ENCODE measurements around the gene ARHGAP15.

ARHGAP15 gene

DNA sequence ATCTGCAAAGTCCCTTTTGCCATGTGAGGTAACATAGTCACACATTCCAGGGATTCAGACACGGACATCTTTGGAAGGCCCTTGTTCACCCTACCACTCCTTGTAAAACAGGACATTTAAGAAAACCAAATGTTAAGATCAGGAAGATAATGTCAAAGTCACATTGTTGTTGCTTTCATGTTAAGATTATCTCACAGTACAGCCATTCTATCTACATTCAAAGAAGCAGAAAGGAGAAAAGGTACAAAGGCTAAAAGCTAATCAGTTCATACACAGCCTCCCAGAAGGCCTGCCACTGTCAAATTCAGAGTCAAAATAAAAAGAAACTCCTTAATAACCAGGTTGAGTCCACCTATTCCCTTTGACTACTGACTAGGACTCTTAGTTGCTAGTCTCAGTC lies 573.7 kb downstream of the ARHGAP15 start:
- no peak for DNase-seq

DNA sequence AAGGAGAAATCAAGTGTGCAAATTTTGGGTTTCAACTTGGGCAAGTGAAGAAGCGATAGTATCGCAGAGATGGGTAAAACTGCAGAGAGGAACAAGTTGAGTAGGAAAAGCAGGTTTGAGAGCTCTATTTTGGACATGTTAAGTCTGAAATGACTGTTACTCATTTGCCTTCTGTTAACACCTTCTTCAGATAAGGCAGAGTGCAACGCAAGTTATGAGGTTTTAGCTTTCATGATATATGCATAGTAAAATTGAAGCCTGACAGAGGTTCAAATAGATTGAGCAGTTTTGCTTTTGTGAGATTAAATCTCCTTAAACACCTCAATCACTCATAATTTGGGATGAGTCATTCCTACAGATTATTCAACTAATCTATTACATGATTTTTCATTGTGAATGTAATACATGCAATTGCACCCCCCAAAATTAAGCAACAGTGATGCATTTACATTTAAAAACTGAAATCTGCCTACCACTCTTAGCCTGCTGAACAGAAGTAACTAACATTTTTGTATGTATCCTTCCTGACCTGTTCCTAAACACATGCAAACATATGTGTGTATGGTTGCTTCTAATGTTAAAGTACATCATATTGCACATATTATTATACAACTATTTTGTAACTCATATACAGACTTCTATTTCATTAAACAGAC lies 575.4 kb downstream of the ARHGAP15 start:
- DNase-seq, result no peak

DNA sequence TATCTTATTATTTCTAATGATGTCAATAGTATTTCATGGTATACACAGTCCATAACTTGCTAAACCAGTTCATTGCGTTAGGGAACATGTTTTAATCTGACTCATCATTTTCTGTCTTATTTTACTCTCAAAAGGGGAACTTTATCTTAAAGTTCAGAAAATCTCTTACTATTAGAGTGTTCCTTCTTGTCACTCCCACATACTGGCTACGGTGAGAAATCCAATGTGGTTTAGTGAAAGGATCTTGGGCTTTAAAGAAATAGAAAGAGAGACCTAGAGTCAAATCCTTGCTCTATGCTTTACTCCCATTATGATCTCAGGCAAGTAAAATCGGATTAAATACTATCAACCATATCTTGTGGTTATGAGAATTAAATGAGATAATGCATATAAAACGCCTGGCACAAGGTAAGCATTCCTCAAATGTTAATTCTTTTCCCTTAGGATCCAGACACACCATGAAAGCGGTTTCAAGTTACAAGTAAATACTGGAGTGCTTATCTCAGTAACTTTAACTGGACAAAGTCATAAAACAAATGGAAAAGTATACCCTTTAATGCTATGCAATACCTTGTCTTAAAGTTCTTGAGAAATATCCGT lies 576.0 kb downstream of the ARHGAP15 start:
- no peak for DNase-seq

DNA sequence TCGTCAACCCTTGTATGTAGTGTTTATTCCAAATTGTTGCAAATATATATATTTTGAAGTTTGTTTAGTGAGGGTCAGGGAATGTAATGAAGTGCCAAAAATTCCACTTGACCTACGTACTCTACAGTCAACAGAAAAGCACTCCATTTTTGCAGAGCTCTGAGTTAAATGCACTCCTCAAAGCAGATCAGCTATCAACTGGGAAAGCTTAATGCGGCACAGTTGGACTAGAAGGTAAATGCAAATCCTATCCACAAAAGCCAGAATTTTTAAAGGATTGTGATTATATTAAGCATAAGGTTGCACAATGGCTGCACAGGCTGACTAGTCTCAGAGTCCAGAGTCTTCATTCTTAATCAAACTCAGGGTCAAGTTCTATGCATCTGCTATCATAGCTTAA lies 577.1 kb downstream of the ARHGAP15 start:
- DNase-seq, result no peak

DNA sequence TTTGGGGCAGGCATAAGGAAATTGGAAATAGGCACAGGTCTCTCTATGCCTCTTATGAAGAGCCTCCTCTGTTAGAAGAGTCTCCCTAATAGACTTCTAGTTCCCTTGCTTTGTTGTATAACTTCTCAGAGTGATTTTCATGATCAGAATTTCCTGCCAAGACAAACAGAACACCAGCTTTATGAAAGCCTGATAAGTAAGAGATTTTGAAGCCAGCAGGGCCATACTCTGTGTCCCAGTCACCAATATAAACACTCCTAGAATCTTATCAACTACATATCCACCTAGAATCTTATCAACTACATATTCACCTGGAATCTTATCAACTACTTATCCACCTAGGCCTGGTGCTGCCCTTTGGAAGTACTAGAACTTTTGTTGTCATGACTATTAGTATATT lies 579.5 kb downstream of the ARHGAP15 start:
- DNase-seq, result no peak

DNA sequence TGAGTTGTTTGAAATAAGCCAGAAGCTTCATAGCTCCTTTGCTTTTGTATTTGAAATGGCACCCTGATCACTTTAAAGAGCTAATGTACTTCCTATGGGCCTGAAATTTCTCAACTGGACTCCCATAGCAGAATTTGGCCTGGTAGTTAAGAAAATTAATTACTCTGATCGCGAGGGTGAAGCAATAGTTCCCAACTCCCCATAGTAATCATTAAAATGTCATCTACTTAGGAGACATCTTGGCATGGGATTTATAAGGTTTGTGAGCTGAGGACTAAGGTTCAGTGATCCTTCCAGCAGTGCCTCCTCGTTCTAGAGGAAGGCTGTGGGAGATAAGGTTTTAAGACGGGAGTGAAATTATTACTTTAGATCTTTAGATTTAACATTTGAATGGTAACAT lies 581.0 kb downstream of the ARHGAP15 start:
- no peak for DNase-seq

DNA sequence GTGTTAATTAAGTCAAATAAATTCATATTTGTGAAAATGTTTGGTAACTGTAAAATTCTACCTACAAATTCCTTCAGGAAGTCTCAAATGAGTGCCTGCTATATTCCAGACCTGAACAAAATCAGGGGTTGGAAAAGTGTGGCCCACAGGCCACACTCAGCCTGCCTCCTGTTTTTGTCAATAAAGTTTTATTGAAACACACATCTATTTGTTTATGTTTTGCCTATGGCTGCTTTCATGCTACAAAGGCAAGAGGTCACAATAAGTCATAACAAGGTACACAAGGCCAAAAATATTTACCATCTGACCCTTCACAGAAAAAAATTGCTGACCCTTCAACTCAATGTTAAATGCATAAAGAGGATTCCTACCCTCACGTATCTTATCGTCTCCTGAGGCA lies 581.7 kb downstream of the ARHGAP15 start:
- no peak for DNase-seq

DNA sequence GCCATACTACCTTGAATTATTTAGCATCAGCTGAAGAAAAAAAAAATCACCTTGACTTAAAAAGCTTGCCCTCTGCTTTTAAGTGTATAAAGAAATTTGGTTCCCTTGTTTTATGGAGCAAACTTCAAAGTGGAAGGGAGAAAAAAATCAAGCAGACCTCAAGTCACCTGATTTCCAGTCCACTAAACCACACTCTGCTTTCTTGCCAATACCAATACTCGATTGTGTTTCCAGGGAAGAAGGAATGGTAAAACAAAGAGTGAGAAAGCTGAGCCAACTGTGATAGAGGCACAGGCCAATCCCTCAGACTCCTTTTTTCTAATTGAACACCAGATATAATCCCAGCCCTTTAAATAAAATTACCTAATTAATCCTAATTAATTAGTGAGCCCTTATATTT lies 587.3 kb downstream of the ARHGAP15 start:
- DNase-seq, result no peak

DNA sequence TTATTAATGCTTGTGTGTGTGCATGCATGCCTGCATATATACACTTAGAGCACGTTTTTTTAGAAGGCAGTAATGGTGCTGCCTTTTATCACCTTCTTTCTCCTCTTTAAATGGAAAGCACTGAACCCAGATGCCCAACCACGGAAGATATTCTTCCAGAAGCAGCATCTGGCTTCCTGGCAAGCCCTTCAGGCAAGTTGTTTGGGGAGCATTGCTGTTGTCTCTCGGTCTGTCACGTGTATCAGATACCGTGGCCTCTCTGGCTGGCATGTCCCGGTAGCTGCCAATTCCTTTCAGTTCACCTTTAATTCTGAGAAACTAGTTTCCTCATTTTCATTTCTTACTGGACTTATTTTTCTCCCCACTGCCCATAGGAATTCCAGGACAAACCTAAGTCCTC lies 587.8 kb downstream of the ARHGAP15 start:
- no peak for DNase-seq

DNA sequence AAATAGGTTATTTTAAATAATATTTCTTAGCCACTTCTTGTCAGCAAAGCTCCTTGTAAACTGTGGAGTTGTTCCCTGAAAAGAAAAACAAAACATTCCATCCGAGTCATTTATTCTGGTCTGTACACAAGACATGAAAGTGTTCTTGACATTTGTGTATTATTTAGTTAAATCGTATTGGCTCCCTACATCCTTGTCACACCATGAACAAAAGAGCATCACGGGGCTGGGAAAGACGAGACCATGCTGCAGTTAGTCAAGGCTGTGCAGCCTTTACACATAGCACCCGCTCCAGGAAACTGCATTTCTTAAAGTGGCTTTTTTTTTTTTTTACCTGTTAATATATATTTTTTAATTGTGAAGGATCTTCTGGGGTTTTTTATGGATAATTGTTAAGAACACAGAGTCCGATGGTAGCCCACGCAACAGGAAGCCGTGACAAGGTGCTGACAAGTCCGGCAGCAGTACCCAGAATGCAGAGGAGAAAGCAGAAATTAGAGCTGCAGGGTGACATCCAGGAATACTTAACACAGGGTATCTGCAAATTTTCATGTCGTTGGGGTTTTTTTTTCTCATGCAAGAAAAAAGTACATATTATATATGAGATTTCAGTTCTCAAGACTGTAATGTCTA lies 588.4 kb downstream of the ARHGAP15 start:
- DNase-seq, result no peak

DNA sequence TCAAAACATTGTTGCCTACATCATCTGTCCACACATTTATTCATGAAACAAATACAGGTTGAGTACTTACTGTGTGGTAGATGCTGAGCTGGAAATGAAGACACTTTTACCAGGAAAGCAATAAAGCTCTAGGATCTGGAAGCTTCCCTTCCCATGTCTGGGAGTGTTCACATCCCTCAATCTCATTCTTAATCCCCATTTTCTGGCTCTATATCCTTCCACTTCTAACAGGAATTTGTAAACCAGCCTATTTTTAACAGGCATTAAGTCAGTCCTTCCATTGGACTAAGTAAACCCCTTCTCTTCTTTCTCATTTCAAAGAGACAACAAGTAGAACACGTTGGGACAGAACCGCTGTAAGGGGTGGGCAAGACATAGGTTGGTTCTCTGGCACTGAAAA lies 589.5 kb downstream of the ARHGAP15 start:
- no peak for DNase-seq

DNA sequence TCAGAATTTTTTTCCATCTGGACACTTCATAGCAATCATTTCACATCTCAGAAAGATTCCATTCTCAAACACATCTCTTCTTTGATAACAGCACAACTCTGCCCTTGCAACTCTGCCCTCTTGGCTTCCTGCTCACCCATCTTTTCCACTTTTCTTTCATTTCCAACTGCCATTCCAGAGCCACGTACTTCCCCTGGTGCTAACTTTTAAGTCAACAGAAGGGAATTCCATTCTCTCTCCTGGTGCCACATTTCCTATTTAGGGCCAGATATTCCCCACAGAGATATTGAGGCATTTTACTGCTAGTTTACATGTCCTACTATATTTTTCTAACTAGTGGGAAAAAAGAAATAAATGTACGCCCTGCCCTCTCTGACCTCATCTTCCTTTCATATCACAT lies 590.2 kb downstream of the ARHGAP15 start:
- DNase-seq, result no peak

DNA sequence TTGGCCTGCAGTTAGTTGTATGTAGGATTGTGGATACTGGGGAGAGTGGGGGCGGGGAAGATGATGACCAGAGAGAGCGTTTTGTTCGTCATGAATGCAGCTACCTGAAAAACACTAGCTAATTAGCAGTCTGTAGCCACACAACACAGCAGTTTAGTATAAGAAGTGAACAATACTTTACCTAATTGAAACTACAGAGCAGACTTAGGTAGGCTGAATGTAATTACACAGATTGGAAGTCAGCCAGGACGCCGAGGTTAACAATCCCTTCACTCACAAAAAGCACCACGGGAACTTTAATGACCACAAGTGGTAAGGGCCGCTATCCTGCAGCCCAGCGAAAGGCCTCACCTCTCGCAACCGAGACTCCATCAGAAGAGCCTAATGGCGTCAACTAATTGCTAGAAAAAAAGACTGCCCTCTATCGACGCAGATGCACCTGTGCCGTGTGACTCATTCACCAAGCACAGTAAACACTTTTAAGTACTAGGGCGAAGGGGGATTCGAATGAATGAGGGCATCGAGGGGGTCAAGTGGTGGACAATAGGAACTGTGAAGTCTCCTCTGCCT lies 591.0 kb downstream of the ARHGAP15 start:
- DNase-seq, result no peak

DNA sequence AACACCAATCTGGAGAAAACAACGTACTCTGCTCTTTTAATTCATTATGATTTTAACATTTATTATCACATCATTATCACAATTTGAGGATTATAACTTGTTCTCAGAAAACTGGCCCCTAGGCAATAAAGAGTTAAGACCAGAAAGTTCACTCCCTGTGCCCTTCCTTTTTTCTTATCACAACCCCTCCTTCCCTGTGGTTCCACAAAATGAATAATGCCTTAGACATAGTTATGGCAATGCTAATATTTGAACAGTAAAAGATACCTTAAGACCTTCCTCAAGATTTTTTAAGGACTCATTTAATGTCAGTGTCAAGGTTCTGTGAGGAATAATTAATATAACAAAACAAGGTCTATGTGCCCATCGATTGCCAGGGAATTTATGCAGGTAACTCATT lies 596.2 kb downstream of the ARHGAP15 start:
- DNase-seq, result no peak

DNA sequence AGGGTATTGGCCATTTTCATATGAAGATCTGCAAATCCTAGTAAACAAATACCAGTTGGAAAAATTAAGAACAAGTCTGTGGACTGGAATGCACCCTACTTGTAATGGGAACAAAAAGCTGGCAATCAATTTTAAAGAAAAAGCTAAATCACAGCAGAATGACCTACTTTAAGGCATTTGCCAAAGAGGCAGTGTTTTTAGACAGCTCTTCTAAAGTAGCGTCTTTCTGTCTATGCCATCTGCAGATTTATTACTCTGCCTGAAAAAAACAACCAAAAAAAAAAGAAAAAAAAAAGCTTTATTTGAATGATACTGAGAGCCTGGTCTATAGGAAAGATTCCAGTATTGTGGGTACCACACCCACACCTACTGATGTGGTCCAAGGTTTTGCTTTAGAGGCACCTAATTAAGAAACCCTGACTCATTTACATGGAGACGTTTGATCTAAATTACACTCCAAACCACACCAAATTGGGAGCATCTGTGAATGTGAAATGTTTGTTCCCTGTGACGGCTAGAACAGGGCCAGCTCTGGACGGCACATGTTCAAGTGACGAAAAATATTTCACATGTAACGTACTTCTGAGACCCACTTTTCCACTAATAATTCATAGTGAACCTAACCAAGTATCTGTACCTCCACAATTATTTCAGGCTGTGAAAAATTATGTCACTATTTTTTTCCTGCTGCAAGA lies 597.1 kb downstream of the ARHGAP15 start:
- no peak for DNase-seq

DNA sequence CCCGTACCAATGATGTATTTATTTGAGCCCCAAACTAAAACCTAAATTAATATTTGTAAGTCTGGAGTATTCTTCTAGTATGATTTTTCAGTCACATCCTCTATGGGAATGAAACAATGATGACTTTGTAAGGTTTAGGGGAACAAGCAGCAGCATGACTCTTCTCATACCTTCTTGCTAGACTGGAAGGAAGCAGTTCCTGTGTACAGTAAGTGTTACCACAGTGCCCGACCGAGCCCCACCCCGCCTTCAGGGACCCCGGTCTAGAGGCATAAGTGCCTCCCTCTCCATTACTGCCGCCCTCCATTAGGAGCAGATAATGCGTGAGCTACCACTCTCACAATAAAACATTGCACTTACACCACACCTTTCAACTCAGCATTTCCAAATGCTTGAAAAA lies 599.3 kb downstream of the ARHGAP15 start:
- no peak for DNase-seq

DNA sequence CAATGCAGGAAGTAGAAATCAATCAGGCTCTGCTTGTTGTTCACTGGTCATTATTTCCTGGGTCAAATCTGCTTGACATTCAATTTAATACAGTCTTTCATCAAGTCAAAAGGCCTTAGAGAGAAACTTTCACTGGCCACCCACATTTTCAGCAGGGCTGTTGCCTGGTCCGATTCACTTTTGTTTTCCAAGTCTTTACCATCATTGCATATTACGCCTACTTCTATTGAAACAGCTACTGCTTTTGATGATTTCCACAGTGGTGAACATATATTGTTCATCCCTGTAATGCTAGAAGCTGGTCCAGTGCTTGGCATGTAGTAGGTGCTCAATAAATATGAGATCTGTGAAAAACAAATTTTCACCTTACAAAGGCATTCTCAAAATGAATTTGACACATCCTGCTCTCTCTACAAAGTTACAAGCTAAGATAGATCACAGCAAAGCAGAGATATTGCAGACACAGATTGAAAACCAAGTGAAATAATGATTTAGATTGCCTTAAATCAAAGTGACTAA lies 600.1 kb downstream of the ARHGAP15 start:
- no peak for DNase-seq

DNA sequence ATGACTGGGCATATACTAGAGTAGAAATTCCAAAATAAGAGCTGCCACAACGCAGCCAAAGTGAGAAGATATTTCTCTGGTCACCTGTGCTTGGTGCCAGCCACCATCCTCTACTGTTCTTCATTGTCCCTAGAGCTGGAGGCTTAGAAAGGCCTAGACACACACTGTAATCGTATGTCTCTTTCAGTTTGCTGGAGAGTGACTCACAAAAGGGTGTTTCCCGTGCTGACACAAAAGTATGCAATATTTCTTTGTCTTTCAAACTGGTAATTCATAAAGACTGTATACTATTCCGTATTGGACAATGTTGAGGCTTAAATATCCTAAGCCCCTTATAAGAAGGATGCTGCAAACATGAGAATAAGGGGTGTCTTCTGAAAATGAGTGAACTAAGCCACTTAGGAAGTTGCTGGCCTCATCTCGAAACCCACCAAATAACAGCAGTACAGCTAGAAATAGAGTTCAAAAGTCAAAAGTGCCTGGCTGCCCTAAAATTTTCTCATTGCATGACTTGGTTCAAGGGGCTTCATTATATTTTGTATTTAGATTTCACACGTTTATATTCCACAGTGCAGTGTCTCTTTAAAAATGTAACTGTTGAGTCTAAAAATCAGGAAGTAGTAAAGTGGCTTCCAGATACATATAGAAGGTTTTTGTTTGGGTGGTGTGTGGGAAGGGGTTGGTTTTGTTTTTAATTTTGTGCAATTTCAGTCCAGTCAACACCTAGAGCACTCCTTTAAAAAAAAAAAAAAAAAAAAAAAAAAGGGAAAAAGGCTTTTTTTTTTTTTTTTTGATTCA lies 601.1 kb downstream of the ARHGAP15 start:
- DNase-seq, result no peak

DNA sequence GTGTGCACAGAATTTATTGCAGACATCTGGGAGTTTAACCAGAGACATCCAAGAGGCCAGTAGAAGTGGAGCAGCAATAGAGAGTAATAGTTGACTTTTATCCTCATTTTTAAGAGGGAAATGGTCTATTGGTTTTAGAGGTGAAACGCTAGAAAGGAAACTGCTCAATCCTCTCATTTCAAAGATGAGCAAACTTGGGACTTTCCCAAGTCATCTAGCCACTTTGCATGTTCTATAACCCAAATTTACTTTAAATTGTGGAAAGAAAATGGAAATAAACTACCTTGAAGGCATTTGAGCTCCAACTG lies 601.7 kb downstream of the ARHGAP15 start:
- DNase-seq, result no peak

DNA sequence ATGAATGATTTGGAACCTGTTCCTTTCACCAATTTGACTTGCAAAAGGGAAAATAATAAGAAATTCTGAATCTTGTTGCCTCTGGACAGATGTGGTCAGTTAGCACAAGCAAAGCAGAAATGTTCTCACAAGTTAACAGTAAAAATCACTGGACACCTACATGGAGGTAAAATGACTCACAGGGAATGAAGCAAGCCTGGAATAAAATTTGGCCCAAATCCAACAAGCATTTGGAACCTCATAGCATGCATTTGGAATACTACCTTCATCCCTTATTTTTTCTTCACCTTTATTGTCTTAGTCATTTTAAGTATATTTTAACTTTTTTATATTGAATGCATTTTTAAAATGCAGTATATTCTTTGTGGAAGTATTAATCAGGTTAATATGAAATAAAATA lies 602.9 kb downstream of the ARHGAP15 start:
- no peak for DNase-seq

DNA sequence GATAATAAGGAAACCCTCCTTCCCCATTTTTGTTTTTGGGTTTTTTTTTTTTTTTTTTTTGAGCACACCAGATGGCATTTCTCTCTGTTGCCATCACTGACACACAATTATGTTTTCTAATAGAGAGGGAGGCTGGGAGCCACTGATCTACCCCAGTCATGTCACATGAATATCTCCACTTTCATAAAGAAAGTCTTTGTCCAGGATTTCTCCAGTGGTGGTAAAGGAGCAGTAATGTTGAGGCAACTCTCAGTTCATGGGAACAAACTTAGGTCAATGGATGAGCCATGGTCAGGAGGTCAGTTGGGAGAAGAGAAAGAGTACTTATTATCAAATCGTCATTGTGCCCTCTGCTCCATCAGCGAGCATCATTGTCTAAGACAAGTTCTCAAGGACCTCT lies 603.7 kb downstream of the ARHGAP15 start:
- DNase-seq, result no peak

DNA sequence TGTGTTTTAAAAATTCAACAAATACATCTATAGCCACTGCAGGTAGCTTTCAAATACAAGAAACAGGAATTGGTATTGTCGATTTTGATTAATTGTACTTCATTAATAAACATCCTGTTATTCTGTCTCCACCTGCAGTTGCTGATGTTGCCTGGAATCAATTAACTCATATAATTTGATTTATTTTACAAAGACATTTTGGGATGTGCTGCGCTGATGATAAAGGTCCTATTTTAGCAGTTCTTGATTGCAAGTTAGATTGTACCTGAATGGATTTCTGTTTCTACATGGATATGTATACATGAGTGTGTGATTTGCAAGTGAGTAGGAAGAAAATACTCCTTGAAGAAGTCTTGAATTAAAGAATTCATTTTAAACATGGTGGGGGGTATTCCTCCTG lies 605.3 kb downstream of the ARHGAP15 start:
- no peak for DNase-seq

DNA sequence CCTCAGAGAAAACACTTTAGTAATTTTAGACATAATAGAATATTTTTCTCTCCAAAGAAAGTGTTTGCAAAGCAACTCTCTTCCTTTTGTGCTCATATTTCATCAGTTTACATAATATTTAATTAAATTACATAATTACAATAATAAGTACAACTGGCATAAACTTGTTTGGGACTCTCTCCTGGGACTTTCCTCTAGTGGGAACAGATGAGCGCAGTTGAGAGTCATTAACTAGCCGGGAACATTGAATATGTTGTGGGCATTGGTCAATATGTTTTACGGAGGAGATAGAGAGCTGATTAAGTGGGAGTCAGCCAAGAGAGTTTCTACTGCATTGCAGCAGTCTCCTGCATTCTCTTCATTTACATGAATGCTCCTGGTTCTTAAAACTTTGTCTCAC lies 607.7 kb downstream of the ARHGAP15 start:
- no peak for DNase-seq
